ENCODE results near the gene NTF4.
A peak's percentile ranks its signal among the peaks of the same experiment; 100 is the strongest.

NTF4 gene

GRCh38 chr19:49020931-49021895 is 43.4 kb downstream of the NTF4 start:
- no peak for DNase-seq (ENCODE audit: low read depth, low spot score)

DNA sequence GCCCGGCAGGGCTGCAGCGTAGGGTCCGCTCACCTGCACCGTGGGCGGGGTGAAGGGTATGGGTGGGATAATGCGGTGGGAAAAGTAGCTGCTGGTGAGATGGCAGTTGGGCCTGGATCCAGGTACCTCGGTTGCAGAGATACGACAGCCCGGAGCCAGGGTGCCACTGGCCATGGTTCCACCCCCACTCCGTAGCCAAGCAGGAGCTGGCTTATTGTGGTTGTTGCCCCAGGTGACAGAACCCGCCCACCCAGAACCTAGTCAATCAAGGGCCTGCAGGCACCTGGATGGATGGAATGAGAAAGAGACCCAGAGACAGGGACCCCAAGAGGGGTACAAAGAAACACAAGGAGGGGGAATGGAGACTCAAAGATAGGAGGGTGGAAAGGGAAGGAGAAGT is 44.3 kb downstream of the NTF4 start:
- no peak for DNase-seq (ENCODE audit: low read depth, low spot score)

GRCh38 chr19:49019242-49019932 is 45.2 kb downstream of the NTF4 start:
- DNase-seq (ENCODE audit: low read depth, low spot score): peak; percentile 79

DNA sequence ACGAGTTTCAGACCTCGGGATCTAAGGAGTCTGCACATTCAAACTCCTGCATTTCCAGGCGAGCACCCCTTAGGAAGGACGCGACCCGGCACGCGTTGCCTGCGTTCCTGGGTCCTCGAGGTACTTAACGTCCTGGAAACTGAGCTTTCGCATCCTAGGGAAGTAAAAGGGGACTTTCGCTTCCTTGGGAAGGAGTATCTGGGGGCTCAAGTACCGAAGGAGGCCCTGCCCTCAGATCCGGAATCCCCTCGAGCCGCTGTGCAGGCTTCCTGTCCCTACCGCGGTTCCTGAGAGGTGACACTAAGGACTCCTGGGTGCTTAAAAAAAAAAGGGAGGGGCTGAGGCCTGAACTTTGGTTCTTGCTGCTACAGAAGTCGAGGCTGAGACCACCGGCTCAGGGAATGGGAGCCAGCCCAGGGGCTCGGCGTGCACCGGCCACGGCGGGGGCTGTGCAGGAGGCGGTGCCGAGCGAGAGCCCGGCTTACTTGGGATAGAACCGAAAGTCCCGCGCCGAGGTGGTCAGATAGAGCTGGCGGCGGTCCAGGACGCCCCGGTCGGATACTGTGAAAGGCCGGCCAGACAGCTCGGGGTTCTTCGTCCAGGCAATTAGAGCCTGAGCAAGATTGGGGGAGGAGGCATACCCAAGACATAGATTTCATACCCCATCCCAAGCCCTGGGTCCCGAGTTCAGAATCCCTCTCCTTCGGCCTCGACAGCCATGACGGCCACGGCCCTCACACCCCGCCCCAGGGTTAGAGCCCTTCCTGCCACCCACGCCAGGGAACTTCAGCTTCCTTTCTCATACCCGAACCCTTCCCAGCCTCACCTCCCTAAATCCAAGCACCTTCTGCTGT is 46.0 kb downstream of the NTF4 start:
- DNase-seq (ENCODE audit: low read depth, low spot score): peak; percentile 35

GRCh38 chr19:49017666-49018351 is 46.8 kb downstream of the NTF4 start:
- peak; percentile 86 for DNase-seq (ENCODE audit: low read depth, low spot score)

GRCh38 chr19:49017041-49017665 is 47.5 kb downstream of the NTF4 start, which contains the start of gene LHB:
LHB (minus strand) TSS chr19:49017091; CDS start chr19:49017081, 10 bp downstream.
- DNase-seq (ENCODE audit: low read depth, low spot score): no peak

DNA sequence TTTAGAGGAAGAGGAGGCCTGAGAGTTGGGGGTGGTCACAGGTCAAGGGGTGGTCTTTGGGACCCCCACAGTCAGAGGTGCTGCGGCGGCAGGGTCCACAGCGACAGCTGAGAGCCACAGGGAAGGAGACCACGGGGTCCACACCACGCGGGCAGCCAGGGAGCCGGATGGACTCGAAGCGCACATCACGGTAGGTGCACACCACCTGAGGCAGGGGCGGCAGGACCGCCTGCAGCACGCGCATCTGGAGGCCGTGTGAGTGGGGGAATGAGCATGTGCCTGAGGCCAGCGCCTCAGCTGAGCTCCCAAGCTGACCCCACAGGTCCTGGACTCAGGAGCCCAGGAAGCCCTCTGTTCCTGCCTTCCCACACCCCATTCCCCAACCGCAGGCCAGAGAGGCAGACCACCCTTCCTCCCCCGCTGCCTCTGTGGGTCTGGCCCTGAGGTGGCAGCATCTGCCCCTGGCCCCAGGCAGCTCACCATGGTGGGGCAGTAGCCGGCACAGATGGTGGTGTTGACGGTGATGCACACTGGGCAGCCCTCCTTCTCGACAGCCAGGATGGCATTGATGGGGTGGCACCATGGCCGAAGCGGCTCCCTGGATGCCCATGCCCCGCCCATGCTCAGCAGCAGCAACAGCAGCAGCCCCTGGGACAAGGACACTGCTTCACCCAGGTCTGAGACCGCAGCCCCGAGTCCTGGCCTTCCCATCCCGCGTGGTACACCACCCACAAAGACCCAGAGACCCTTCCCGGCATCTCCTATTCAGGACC is 48.4 kb downstream of the NTF4 start:
- DNase-seq (ENCODE audit: low read depth, low spot score): no peak

- DNase-seq (ENCODE audit: low read depth, low spot score): no peak
These were observed 49.8 kb downstream of the NTF4 start for GRCh38 chr19:49014870-49015255.

DNA sequence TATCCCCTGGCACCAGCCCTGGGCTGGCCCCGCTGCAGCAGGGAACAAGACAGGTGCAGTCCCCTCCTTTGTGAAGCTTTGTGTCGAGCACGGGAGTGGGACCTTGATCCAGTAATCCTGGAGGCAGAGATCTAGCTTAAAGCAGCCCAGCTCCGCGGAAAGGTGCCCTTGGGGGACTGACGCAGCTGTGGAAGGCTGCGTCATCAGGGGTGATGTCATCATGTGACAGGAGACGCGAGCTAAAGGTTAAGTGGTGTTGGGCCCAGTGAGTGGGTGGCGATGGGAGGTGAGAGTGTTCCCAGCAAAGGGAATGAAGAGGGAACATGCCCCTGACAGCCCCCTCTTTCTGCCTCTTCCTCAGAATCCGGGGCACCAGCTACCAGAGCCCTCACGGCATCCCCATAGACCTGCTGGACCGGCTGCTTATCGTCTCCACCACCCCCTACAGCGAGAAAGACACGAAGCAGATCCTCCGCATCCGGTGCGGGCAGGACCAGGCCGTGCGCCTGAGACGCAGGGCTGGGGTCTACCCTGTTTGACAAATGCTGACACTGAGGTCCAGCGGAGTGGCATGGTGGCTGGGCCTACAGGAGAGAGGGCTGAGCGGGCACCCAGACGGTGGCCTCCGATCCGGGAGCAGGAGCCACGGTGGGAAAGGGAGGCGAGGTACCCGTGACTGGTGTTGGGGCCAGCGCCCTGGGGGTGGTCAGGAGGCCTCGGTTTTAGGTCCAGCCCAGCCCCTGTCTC is 50.3 kb downstream of the NTF4 start:
- no peak for DNase-seq (ENCODE audit: low read depth, low spot score)

- no peak for DNase-seq (ENCODE audit: low read depth, low spot score)
These were observed 53.4 kb downstream of the NTF4 start for GRCh38 chr19:49011194-49011593.

Data from astrocyte of the hippocampus (primary cell).